Progenitor cell of endocrine pancreas (in vitro differentiated cells): ENCODE results near the gene WDR7. TPM values are rescaled to one million over a fixed set of nuclear protein-coding genes. Genes with fewer than 3 reads are reported as not detected.

ENCODE experiments used
- DNase-seq: peaks from one replicate; pipeline ENCODE4 v3.0.0; 2021; ENCODE audit warnings: low spot score; ENCODE audit not compliant: unreplicated experiment
- H3K27ac Mint-ChIP-seq: 2 replicates; pipeline ENCODE4 v1.8.0; 2021; ENCODE audit warnings: mild to moderate bottlenecking, moderate library complexity, mixed read lengths
- H3K27me3 Mint-ChIP-seq: 2 replicates; pipeline ENCODE4 v1.8.0; 2021; ENCODE audit warnings: mixed read lengths
- H3K36me3 Mint-ChIP-seq: 2 replicates; pipeline ENCODE4 v1.8.0; 2022; ENCODE audit warnings: mixed read lengths; ENCODE audit not compliant: insufficient read depth
- H3K4me1 Mint-ChIP-seq: 2 replicates; pipeline ENCODE4 v1.8.0; 2021; ENCODE audit warnings: low read depth, mixed read lengths
- H3K4me3 Mint-ChIP-seq: 2 replicates; pipeline ENCODE4 v1.8.0; 2021; ENCODE audit warnings: low read depth, mild to moderate bottlenecking, moderate library complexity, mixed read lengths
- H3K9me3 Mint-ChIP-seq: 2 replicates; pipeline ENCODE4 v1.8.0; 2021; ENCODE audit warnings: low read depth, mixed read lengths
- total RNA-seq: library from RNA; stranded (reverse); gene quantifications from 2 replicates; pipeline ENCODE4 v1.2.1, GENCODE V29; 2021
- TF ChIP-seq, protein P1 (sequence below): fragments of 200-600 bp; sonication (generic); IDR thresholded peaks from one replicate; pipeline ENCODE4 v1.5.0; 2021; ENCODE audit warnings: antibody characterized with exemption, mild to moderate bottlenecking; ENCODE audit not compliant: unreplicated experiment

The WDR7 gene
- total RNA-seq, 1 donor from 2014 or later = 23.2 TPM

DNA sequence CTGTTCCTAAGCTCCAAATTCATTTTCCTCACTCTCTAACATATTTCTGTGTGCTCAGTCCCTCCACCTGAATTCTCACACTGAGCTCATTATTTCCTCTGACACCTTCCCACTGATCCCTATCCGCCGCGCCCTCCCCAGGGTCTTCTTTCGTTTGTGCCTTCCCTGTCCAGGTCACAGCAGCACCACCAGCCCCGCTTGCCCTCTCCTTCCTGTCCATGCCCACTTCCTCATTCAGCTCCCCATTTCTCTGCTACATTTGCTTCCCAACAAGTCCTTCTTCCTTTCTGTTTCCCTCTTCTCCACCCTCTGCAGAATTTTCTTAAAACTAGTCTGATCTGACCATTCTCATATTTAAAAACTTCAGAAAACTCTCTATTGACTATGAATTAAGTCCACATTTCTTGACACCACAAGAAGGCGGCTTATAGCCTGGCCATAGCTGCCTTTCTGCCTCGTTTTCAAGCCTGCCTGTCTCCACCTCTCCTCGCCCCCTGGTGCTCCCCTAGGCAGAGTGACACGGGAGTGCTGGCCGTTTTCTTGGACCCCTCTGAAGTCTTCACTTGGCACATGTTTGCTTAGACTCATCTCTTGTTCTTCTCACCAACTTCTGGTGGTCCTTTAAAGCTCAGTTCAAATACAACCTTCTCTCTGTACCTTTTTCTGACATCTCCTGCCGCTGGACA is 357.0 kb downstream of the WDR7 start:
- Mint-ChIP-seq H3K27me3 (peaks cover 10% of the 10 kb centered on the region), H3K9me3 (no peaks in the 10 kb centered on the region), H3K4me1 (peaks cover 21% of the 10 kb centered on the region), H3K4me3 (no peak overlapping the region), H3K36me3 (no peaks in the 10 kb centered on the region), H3K27ac (peak overlapping the region; percentile 5)
- DNase-seq = no peak
- TF ChIP-seq, protein P1, sequence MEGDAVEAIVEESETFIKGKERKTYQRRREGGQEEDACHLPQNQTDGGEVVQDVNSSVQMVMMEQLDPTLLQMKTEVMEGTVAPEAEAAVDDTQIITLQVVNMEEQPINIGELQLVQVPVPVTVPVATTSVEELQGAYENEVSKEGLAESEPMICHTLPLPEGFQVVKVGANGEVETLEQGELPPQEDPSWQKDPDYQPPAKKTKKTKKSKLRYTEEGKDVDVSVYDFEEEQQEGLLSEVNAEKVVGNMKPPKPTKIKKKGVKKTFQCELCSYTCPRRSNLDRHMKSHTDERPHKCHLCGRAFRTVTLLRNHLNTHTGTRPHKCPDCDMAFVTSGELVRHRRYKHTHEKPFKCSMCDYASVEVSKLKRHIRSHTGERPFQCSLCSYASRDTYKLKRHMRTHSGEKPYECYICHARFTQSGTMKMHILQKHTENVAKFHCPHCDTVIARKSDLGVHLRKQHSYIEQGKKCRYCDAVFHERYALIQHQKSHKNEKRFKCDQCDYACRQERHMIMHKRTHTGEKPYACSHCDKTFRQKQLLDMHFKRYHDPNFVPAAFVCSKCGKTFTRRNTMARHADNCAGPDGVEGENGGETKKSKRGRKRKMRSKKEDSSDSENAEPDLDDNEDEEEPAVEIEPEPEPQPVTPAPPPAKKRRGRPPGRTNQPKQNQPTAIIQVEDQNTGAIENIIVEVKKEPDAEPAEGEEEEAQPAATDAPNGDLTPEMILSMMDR = no peak

DNA sequence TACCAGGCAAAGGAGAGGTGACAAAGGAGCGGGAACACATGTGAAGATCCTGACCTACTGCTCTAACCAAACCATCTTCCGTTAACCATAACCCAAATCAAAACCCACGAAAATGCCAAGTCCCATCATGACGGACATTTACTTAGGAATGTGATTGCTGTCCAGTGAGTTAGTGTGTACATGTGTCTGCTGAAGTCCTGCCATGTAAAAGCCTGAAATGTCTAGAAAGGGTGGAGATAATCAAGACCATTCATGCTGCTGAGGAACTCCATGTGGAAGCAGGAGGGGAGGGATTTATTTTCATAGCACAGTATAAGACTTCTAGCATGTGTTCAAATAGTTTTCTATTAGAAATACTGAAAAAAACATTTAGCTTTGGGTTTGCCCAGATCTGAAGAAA is 358.7 kb downstream of the WDR7 start:
- TF ChIP-seq, protein P1 = no peak
- Mint-ChIP-seq H3K4me3 (no peak overlapping the region), H3K4me1 (peaks cover 7% of the 10 kb centered on the region), H3K27me3 (peaks cover 10% of the 10 kb centered on the region), H3K27ac (no peak overlapping the region), H3K9me3 (no peaks in the 10 kb centered on the region), H3K36me3 (no peaks in the 10 kb centered on the region)
- no peak for DNase-seq

DNA sequence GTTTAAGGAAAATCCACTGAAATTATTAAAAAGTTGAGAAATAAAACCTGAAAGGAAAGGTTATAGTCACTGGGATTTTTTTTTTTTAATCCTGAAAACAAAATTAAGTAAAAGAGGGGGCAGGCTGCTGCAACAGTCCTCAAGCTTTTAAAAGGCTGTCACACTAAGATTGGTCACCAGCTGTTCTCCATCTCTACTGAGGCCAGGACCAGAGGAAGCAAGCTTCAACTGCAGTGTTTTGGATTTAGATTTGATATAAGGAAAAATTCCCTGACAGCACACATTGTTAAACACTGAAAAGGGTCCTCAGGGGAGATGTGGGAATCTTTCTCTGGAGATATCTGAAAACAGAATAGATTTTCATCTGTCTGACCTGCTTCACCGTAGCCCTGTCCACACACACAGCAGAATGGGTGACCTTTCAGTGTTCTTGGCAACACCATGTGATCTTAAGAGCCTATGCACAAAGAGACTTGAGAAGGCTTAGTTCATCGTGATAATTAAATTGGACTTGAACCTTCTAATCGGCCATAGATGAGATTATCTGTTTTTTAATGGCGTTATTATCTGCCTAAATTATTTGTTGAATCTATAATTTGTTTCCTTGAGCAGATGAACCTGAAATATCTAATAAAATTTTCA is 363.7 kb downstream of the WDR7 start:
- peaks cover 7% of the 10 kb centered on the region for H3K27me3 Mint-ChIP-seq
- no peak for DNase-seq
- peaks cover 3% of the 10 kb centered on the region for H3K4me1 Mint-ChIP-seq
- no peak overlapping the region for H3K27ac Mint-ChIP-seq
- TF ChIP-seq, protein P1 = no peak
- H3K4me3 Mint-ChIP-seq = no peak overlapping the region
- H3K9me3 Mint-ChIP-seq = no peaks in the 10 kb centered on the region
- H3K36me3 Mint-ChIP-seq = no peaks in the 10 kb centered on the region

DNA sequence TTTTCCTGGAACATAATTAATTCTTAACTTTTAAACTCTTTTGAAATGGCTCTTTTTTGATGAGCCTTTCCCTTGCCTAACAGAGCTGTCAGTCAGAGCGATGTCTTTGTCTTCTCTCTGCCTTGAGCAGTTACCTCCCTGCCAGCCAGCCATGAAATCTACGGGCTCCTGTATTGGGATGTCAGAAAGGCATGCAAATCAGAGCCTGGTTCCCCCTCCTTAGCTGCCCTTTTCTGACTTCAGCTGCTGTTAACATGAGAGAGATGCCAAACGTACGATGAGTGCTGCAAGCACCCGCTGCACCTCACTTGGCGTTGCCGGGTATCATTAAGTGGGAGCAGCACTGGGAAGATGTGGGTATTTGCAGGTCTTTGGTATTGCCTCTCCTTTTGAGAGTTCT is 364.3 kb downstream of the WDR7 start:
- no peaks in the 10 kb centered on the region for H3K9me3 Mint-ChIP-seq
- TF ChIP-seq, protein P1 = no peak
- H3K4me1 Mint-ChIP-seq = peaks cover 3% of the 10 kb centered on the region
- peaks cover 7% of the 10 kb centered on the region for H3K27me3 Mint-ChIP-seq
- no peak overlapping the region for H3K4me3 Mint-ChIP-seq
- H3K36me3 Mint-ChIP-seq = no peaks in the 10 kb centered on the region
- DNase-seq = no peak
- no peak overlapping the region for H3K27ac Mint-ChIP-seq

DNA sequence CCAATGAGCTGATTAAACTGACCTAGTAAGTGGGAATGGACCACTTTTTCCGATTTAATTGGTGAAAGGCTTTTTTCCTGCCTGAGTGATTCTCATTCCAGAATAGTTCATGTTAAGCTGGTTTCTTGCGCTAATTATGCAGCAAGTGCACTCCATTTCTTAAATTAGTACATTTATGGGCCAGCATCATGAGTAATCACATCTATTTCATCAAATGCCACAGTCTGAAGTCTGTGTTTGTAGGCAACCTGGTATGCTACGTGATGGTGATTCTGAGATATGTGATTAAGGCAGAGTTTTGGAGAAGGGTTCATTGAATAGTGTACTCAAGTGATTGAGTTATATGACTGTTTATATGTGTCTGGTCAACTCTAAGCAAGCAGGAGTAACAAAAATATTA is 367.7 kb downstream of the WDR7 start:
- Mint-ChIP-seq H3K36me3 (peaks cover 4% of the 10 kb centered on the region), H3K27ac (no peak overlapping the region), H3K9me3 (no peaks in the 10 kb centered on the region), H3K4me1 (peaks cover 7% of the 10 kb centered on the region), H3K27me3 (peaks cover 7% of the 10 kb centered on the region), H3K4me3 (no peak overlapping the region)
- no peak for DNase-seq
- TF ChIP-seq, protein P1 = no peak
